ENCODE results near the gene STK32B.
"Not testable (repeated sequence)": the region's sequence is repeated elsewhere in the genome, so short reads cannot be mapped to it uniquely, and the experiment has no call there.

Gene STK32B

DNA sequence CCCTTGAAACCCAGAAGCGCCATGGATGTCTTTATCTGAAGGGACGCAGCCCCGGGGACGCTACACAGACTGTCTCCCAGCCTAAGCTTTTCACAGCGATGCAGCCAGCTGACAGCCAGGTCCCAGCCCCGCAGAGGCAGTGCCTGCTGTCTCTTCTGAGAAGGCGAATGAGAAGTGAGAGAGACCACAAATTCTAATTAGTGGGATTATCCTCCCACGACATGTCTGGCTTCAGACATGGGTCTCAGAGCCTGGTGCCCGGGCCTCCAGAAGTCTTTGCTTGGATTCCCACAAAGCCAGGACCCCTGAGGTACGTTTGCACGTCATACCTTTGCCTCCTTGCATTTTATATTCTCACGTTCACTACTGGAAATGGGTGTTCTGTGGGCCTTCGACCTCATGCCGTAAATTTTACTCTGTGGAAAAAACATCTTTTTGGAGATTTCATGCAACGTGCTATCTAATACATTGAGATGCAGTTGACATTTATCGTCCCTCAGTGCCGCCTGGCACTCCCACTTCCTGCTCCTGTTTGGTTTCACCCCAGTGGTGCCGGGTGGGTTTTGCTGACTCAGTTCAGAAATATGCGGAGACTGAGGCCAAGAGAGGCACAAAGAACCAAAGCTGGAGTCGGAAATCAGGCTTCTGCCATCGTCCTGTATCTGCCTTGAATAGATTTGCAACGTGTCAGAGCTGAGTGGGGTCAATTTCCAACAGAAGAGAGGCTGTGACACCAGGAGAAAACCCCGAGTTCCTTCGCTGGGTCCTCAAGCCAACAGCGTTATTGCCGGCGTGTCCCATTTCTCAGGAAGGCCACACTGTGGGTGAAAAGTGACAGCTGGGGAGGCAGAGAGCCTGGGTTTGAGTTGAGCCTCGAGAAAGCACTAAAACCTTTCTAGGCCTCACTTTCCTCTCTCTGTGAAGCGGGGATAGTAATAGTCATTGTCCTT is 114.4 kb downstream of the STK32B start:
- DNase-seq = peak; percentile 51

- no peak for DNase-seq
Measured at GRCh38 chr4:5166377-5166776, 115.1 kb downstream of the STK32B start.

DNA sequence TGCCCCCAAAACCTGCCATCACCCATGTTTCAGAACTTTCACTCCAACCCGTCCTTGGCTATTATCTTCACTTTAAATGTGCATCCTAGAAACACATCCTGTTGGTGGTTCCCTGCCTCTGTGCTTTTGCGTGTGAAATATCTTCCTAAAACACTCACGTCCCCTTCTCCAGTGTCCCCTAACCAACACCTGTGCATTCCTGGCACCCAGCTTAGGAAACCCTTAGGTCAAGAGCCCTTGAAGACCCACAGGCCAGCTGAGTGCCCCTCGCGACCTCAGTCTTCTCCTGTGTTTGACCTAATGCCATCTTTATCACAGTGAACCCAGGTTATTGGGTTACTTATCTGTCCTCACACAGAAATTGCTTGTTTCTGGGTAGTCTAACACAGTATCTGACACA is 117.6 kb downstream of the STK32B start:
- DNase-seq = no peak

GRCh38 chr4:5175836-5176235 is 124.6 kb downstream of the STK32B start:
- not testable (repeated sequence) for DNase-seq

- DNase-seq = no peak
Measured at GRCh38 chr4:5184606-5185005, 133.3 kb downstream of the STK32B start.

DNA sequence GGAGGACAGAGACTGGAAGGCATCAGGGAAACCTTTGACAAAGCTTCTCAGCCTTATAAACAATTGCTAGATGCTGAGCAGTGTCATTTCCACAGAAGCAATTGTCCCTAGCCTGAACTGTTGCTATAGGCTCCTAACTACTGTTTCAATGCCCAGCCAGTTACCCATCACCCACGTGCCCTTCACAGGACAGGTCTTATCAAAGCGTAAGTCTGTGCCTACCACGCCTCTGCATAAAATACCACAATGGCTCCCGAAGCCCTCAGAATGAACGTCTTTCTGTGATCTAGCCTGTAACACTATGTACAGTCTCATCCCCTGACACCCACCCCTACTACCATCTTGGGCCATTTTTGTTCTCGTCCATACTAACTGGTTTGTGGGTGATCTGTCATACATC is 134.3 kb downstream of the STK32B start:
- DNase-seq = no peak

- DNase-seq = no peak
Measured at GRCh38 chr4:5186271-5187064, 135.2 kb downstream of the STK32B start.

GRCh38 chr4:5188130-5188529 is 136.8 kb downstream of the STK32B start:
- DNase-seq = no peak

DNA sequence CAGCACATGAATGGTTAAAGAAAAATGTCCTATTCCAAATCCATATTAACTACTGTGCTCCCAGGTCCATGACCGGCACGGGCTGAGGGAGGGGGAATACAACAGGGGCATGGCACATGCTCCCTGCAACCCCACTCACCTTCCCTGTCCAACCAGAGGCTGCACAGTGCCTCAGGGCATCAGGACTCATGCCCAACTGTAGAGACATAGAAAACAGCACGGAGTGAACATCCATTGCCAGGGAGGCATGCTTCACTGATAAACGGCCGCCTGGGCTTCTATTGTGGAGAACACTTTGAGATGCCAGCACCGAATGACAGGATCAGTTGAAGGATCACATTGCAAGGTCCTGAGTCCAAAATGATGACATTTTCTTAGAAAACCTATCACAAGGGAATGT is 140.6 kb downstream of the STK32B start:
- DNase-seq = no peak

GRCh38 chr4:5192271-5192670 is 141.0 kb downstream of the STK32B start:
- no peak for DNase-seq

- DNase-seq = no peak
Measured at GRCh38 chr4:5192678-5193077, 141.4 kb downstream of the STK32B start.

DNA sequence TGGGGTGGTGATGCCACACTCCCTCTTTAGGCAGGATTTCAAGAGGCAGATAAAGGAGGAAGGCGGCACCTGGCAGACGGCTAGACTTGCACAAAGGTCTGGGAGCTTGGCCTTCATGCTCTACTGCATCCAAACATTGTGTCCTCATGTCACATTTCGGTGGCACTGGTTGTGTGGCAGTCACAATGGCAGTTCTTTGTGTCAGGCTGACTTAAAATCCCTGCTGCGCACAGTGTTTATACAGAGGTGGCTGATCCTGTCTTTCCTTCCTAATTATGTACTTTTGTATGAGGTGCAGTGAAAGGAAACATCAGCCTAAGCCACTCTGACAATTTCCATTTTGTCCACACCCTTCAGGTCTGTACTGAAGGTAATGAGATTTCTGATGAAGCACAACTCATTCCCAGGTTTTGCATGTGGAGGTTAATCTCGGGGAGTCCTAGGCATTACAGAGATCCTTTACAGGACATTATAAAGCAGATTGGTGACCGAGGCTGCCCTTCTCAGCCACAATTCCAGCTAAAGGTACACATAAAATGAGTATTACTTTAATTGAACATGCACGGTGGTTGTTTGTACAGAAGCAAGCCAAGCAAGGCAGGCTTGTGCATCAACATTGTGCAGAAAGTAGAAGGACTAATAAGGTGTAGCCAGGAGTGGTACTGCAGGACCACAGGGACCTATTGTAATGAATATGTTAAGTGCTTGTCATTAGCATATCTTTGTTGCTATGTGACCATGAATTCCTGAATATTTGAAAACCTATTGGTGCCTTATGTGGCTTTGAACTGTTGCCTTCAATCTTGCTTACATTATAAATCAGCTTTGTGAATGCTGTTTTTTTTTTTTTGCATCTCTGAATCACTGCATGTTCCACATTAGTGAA is 147.6 kb downstream of the STK32B start:
- DNase-seq = peak; percentile 77

- no peak for DNase-seq
Measured at GRCh38 chr4:5199912-5200311, 148.6 kb downstream of the STK32B start.

DNA sequence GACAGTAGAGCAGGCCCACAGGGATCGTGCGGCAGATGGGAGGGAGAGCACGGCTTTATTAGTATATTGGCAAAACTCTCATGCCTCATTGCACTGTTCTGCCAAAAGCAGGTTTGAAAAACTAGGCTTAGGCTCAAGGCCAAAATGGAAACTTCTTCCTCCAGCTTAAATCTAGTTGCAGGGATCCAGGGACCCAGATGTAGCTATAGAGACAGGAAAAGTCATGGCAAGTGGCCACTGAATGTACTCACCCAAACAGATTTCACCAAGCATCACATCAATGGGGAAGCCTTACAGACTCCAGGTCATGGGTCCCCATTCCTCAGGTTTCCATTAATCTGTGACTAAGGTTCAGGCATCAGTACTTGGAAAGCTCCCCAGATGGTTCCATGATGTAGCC is 149.2 kb downstream of the STK32B start:
- no peak for DNase-seq

DNA sequence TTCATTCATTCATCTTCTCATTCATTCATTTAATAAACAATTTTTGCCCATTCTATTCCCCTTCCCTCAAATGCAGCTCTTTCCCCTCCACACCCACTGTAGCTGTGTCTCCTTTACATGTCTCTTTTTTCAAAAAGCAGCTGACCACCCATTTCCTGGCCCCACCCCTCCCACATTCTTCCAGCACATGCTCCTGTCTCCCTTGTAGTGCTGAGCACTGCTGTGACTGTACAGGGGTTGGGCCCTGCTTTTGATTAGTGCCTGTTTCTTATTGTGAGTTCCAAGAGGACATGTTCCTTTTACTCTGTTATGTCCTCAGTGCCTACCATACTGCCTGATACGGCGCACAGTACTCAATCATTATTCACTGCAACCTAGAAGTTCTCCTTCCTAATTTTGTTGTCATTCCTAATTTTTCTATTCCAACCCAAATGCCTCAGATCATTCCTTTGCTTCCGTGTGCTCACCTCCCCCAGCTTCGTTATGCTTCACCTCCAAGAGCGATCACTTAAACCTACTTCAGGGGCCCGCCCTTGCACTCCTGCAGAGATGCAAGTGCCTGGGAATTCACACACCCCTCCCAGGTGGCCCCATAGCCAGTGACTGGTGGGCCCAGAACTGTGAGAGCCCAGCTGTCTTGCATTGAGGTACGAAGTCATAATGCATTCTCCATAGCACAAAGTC is 152.2 kb downstream of the STK32B start:
- DNase-seq = no peak

GRCh38 chr4:5203993-5204310 is 152.7 kb downstream of the STK32B start:
- no peak for DNase-seq

- DNase-seq = no peak
Measured at GRCh38 chr4:5204781-5205180, 153.5 kb downstream of the STK32B start.

DNA sequence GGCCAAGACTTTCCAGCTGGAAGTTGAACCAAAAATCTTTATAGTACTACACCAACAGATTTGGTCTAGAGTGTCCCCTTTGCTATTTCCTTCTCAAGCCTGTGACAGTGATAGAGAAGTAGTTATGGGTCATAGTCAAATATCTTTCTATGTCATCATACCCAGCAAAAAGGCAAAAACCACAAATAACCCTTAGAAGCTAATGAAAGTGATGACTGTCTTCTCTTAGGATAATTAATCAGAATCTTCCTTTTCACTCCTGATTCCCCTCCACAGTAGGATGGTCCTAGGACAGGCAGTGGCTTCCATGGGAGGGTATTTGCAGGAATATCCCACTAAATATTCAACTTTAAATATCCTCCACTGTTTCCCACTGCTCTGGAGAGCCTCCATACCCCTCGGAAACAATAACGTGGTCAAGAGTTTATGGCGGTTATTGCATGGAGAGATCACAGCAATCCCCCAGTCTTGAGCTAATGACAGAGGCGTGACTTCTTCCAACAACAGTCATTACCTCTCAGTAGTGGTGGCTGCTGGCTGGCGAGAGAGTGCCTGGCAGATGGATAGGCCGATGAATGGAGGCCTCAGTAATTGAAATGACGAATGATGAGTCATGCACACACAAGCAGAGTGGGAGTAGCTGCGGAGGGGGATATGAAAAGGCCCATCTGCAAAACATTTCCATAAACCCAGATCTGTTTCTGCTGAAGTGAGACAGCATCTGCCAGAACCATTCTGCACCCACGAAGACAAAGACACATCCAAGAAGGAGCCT is 154.9 kb downstream of the STK32B start:
- no peak for DNase-seq

- no peak for DNase-seq
Measured at GRCh38 chr4:5209862-5210261, 158.6 kb downstream of the STK32B start.

DNA sequence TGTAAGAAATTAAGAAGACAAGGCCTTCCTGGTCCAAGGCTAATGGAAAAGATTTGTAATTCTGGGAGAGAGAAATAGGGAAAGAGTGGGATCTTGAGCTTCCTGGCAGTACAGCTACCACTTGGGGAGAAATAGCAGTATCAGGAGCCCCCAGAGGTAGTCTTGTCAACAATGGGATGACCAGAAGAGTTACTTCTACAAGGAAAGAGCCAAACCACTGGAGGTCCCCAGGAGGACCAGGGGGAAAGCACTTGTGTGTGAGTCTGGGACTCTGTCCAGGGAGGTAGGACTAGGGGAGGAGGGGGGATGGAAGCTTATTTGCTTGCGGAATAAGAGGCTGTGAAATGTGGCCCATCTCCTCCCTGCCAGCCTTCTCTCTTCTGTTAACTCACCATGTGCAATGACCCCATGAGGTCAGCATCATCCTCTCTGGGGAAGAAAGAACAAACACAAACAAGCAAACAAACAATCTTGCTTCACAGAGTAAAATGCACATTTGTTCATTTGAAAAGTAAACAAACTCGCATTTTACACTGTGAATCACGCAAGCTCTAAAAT is 160.1 kb downstream of the STK32B start:
- DNase-seq = no peak

GRCh38 chr4:5212255-5213013 is 161.2 kb downstream of the STK32B start:
- no peak for DNase-seq
